Thymus (tissue), 11 donors: ENCODE measurements around the gene PRSS21. TPM values are rescaled to one million over a fixed set of nuclear protein-coding genes. Genes with fewer than 3 reads are reported as not detected.

Experiments used
- DNase-seq, 9 donors: peaks; one replicate each; pipeline ENCODE4 v3.0.0-alpha.2; 2013; ENCODE audit warnings: low spot score in 9 of 9, low read depth in 6 of 9, missing footprints in 1 of 9
- H3K27ac ChIP-seq, 2 donors: one replicate each; pipeline ENCODE4 v1.5.1; 2013; ENCODE audit warnings: control low read depth in 1 of 2, low read depth in 1 of 2, low read length in 1 of 2, mild to moderate bottlenecking in 1 of 2, moderate library complexity in 1 of 2
- H3K27me3 ChIP-seq, 2 donors: one replicate each; pipeline ENCODE4 v1.5.1; 2013; ENCODE audit warnings: low read length in 1 of 2; ENCODE audit not compliant: control insufficient read depth in 2 of 2, insufficient read depth in 1 of 2
- H3K36me3 ChIP-seq, 2 donors: one replicate each; pipeline ENCODE4 v1.5.1; 2013; ENCODE audit warnings: low read length in 1 of 2, mild to moderate bottlenecking in 1 of 2, moderate library complexity in 1 of 2; ENCODE audit not compliant: control insufficient read depth in 2 of 2, insufficient read depth in 2 of 2
- H3K4me1 ChIP-seq, 2 donors: one replicate each; pipeline ENCODE4 v1.5.1; 2013; ENCODE audit warnings: low read length in 2 of 2; ENCODE audit not compliant: control insufficient read depth in 2 of 2, insufficient read depth in 2 of 2
- H3K4me3 ChIP-seq, 2 donors: one replicate each; pipeline ENCODE4 v1.5.1; 2013; ENCODE audit warnings: low read length in 2 of 2, control low read depth in 1 of 2, mild to moderate bottlenecking in 1 of 2
- H3K9me3 ChIP-seq, 2 donors: one replicate each; pipeline ENCODE4 v1.5.1; 2013; ENCODE audit warnings: low read length in 1 of 2, mild to moderate bottlenecking in 1 of 2; ENCODE audit not compliant: control insufficient read depth in 2 of 2, insufficient read depth in 1 of 2
- WGBS: extraction: QIAGEN DNeasy Blood & Tissue Kit; methylation state at CpG from one replicate; pipeline ENCODE4 v1.1.7; 2013; 5-methylcytosine and 5-hydroxymethylcytosine counted together
- polyA plus RNA-seq: library from polyadenylated mRNA; stranded (reverse); fragments of 200-250 nt; gene quantifications from one replicate; pipeline ENCODE4 v1.2.3, GENCODE V29; 2013
- total RNA-seq: library from RNA; stranded (reverse); fragments of 120-200 nt; gene quantifications from one replicate; pipeline ENCODE4 v1.2.4, GENCODE V29; 2013
- donor health status: healthy.

PRSS21 gene
- total and polyA plus RNA-seq, 2 donors = 0.68 to 1.2 TPM

DNA sequence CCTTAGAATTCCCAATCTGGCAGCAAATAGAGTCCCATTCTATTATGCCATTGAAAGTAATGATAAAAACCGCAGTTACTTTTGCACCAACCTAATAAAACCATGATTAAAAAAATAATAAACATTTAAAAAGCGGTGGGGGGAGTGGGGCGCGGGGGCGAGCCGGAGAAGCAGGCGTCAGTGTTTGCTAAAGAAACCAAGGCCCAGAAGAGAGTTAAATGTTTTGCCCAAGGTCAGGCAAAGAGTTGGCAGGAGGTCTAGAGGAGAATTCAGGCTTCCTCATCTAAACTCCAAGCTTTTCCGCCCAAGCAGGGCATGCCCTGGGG lies 50.6 kb downstream of the PRSS21 start:
- peak overlapping the region in 1 of 2 donors; percentile 74 for H3K27ac ChIP-seq
- 67% methylated on average over 8 of the region's 8 CpGs for WGBS
- H3K9me3 ChIP-seq = peaks cover 0 to 6% of the 10 kb centered on the region in 2 donors
- H3K36me3 ChIP-seq = no peaks in the 10 kb centered on the region
- H3K4me3 ChIP-seq = peak overlapping the region; percentile 63 to 64
- DNase-seq = no peak
- peaks cover 6 to 40% of the 10 kb centered on the region in 2 donors for H3K27me3 ChIP-seq
- H3K4me1 ChIP-seq = peaks cover 6 to 11% of the 10 kb centered on the region in 2 donors

DNA sequence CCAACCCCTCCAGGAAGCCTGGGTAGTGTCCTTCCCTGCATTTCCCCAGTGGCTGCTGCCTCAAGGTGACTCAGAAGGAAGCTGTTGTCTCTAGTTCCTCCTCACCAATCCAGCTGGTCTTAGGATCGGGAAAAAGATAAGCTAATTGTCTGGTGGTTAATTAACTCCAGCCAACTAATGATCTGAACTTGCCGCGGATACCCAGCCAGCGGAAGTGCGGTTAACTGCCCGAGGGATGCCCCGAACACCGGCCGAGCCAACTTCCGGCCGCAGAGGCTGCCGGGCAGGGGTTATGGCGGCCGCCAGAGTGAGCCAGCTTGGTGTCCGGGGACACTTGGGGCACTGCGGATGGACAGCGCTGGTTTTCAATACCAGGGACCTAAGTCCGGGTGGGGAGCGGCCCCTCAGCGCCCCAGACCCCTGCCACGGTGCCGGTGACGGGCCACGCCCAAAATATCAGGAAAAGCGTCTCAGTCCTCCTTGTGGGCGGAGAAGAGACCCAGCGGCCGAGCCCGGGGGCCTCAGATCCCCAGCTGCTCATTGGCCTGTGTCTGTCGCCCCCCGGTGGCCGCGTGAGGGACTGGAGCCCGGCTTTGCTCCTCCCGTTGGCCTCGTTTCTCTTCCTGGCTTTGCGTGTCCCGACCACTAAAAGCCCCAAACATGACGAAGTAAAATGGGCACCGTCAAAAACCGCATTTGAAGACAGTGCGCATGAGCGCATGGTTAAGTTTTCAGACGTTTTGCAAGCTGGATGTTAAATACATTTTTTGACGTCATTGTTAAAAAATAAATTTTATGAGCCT lies 51.2 kb downstream of the PRSS21 start:
- peaks cover 6 to 40% of the 10 kb centered on the region in 2 donors for H3K27me3 ChIP-seq
- DNase-seq = peak; percentile 57 to 87 (median 76)
- peaks cover 0 to 6% of the 10 kb centered on the region in 2 donors for H3K9me3 ChIP-seq
- peaks cover 6 to 11% of the 10 kb centered on the region in 2 donors for H3K4me1 ChIP-seq
- peak overlapping the region; percentile 63 to 64 for H3K4me3 ChIP-seq
- under 1% methylated on average over 45 of the region's 45 CpGs for WGBS
- H3K27ac ChIP-seq = peak overlapping the region; percentile 74 to 75
- H3K36me3 ChIP-seq = no peaks in the 10 kb centered on the region

Other genes starting within 250 kb of the PRSS21 start
- 18.5 TPM for gene KCTD5, start 134.7 kb upstream of the PRSS21 start, total RNA-seq
- 21.8 TPM for gene KCTD5, start 134.7 kb upstream of the PRSS21 start, polyA plus RNA-seq
- 0.28 TPM for gene PRSS27, start 97.0 kb upstream of the PRSS21 start, total RNA-seq
- 6.5 TPM for gene PRSS27, start 97.0 kb upstream of the PRSS21 start, polyA plus RNA-seq
- gene SRRM2, start 64.6 kb upstream of the PRSS21 start, total RNA-seq = 42.4 TPM
- 690 TPM for gene SRRM2, start 64.6 kb upstream of the PRSS21 start, polyA plus RNA-seq
- 349 TPM for gene ELOB, start 40.0 kb upstream of the PRSS21 start, total RNA-seq
- gene ELOB, start 40.0 kb upstream of the PRSS21 start, polyA plus RNA-seq = 287 TPM
- 0.05 TPM for gene PRSS33, start 29.7 kb upstream of the PRSS21 start, total RNA-seq
- gene PRSS33, start 29.7 kb upstream of the PRSS21 start, polyA plus RNA-seq = 0.37 TPM
- not detected for gene PRSS41, start 18.8 kb upstream of the PRSS21 start, total RNA-seq
- gene PRSS41, start 18.8 kb upstream of the PRSS21 start, polyA plus RNA-seq = not detected
- gene ZG16B, start 13.1 kb downstream of the PRSS21 start, total RNA-seq = 0.85 TPM
- gene ZG16B, start 13.1 kb downstream of the PRSS21 start, polyA plus RNA-seq = 1.2 TPM
- 0.42 TPM for gene PRSS22, start 40.9 kb downstream of the PRSS21 start, total RNA-seq
- gene PRSS22, start 40.9 kb downstream of the PRSS21 start, polyA plus RNA-seq = 4.1 TPM
- gene FLYWCH2, start 66.0 kb downstream of the PRSS21 start, total RNA-seq = 37.4 TPM
- 34.5 TPM for gene FLYWCH2, start 66.0 kb downstream of the PRSS21 start, polyA plus RNA-seq
- gene FLYWCH1, start 94.7 kb downstream of the PRSS21 start, total RNA-seq = 9.6 TPM
- 34.1 TPM for gene FLYWCH1, start 94.7 kb downstream of the PRSS21 start, polyA plus RNA-seq
- gene KREMEN2, start 147.0 kb downstream of the PRSS21 start, total RNA-seq = 18.2 TPM
- 3.1 TPM for gene KREMEN2, start 147.0 kb downstream of the PRSS21 start, polyA plus RNA-seq
- 11.2 TPM for gene PAQR4, start 152.1 kb downstream of the PRSS21 start, total RNA-seq
- 9.5 TPM for gene PAQR4, start 152.1 kb downstream of the PRSS21 start, polyA plus RNA-seq
- gene PKMYT1, start 163.2 kb downstream of the PRSS21 start, total RNA-seq = 16.5 TPM
- 5.3 TPM for gene PKMYT1, start 163.2 kb downstream of the PRSS21 start, polyA plus RNA-seq
- 0.19 TPM for gene CLDN9, start 195.7 kb downstream of the PRSS21 start, total RNA-seq
- gene CLDN9, start 195.7 kb downstream of the PRSS21 start, polyA plus RNA-seq = 0.98 TPM
- 0.28 TPM for gene CLDN6, start 200.9 kb downstream of the PRSS21 start, total RNA-seq
- gene CLDN6, start 200.9 kb downstream of the PRSS21 start, polyA plus RNA-seq = 0.48 TPM
- 5.1 TPM for gene TNFRSF12A, start 203.1 kb downstream of the PRSS21 start, total RNA-seq
- gene TNFRSF12A, start 203.1 kb downstream of the PRSS21 start, polyA plus RNA-seq = 46.9 TPM
- 19.0 TPM for gene HCFC1R1, start 206.7 kb downstream of the PRSS21 start, total RNA-seq
- gene HCFC1R1, start 206.7 kb downstream of the PRSS21 start, polyA plus RNA-seq = 56.0 TPM
- 37.6 TPM for gene THOC6, start 206.8 kb downstream of the PRSS21 start, total RNA-seq
- 36.8 TPM for gene THOC6, start 206.8 kb downstream of the PRSS21 start, polyA plus RNA-seq
- gene BICDL2, start 219.7 kb downstream of the PRSS21 start, total RNA-seq = 0.38 TPM
- 6.0 TPM for gene BICDL2, start 219.7 kb downstream of the PRSS21 start, polyA plus RNA-seq
- 0.80 TPM for gene MMP25, start 229.3 kb downstream of the PRSS21 start, total RNA-seq
- 2.9 TPM for gene MMP25, start 229.3 kb downstream of the PRSS21 start, polyA plus RNA-seq
- 175 TPM for gene IL32, start 248.4 kb downstream of the PRSS21 start, total RNA-seq
- gene IL32, start 248.4 kb downstream of the PRSS21 start, polyA plus RNA-seq = 343 TPM